GDM1 (cell line): ENCODE measurements around the gene ADNP.

Experiments
- DNase-seq: peaks from one replicate; lab custom pipeline; 2025; lab: John Stamatoyannopoulos, UW

The ADNP gene

DNA sequence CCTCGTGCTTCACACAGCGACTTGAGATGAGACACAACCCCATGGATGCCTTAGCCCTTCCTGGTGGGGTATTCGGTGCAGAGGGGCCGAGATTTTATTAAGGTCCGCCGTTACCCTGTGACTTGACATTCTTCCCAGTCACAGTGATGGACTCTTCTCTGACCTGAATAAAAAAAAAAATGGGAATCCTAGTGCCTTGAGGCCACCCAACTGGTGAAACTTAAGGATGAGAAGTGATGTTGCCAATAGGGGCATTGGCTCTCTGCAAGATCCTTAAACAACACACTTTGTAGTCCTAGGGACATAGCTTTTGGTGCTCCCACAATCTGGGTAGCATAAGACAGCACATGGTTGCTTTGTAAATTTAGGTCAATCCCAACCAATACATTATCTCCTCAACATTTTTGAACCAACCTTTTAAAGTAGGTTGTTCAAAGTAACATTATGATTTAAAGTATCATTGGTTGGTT lies 814 bp upstream of the ADNP start:
- DNase-seq, result no peak

DNA sequence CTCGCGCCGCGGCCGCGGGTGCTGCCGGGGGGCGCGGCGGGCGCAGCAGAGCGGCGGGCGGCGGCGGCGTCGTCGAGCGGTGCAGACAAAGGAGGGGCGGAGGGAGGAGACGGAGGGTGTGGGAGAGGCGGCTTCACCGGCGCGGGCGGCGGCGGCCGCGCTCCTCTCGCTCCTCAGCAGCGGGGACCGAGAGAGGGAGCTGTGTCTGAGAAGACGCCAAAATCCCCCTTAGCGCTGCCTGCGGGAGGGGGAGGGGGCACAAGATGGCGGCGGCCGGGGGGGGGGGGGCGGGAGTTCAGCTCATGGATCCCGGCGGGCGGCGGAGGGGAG lies 296 bp downstream of the ADNP start:
- DNase-seq, result no peak

DNA sequence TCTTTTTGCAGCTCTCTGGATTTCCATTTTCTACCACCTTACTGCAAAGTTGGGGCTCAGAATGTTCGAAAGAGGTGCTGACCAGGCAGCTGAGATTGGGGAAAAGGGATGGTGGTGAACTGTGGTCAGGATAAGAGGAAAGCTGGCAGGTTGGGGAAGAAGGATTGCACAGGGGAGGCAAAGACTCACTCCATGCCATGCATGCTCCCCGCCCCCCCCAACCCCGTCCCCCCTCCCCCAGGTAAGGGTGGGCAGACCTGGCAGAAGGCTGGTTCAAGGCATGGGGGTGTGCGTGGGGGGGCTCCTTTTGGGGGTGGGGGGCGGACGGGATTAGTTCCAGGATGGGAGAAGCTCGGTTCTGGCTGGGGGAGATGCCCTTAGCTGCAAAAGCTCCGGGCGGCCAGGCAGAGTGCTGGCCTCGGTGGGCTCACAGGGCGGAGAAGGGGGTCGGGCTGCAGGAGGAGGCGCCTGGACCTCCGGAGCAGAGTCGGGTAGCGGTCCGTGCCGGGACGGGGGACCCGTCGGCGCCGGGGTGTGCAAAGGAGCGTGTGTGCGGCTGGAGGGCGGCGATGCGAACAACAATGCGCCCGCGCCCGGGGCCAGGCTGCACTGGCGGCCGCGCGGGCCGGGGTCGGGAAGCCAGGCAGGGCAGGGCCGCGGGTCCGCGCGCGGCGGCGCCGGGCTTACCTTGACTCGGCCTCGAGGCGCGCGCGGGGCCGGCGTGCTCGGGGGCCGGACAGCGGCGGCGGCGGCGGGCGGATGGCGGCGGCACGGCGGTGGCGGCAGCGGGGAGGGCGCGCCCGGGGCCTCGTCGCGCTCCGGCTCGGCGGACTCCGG lies 880 bp downstream of the ADNP start:
- DNase-seq, result no peak

DNA sequence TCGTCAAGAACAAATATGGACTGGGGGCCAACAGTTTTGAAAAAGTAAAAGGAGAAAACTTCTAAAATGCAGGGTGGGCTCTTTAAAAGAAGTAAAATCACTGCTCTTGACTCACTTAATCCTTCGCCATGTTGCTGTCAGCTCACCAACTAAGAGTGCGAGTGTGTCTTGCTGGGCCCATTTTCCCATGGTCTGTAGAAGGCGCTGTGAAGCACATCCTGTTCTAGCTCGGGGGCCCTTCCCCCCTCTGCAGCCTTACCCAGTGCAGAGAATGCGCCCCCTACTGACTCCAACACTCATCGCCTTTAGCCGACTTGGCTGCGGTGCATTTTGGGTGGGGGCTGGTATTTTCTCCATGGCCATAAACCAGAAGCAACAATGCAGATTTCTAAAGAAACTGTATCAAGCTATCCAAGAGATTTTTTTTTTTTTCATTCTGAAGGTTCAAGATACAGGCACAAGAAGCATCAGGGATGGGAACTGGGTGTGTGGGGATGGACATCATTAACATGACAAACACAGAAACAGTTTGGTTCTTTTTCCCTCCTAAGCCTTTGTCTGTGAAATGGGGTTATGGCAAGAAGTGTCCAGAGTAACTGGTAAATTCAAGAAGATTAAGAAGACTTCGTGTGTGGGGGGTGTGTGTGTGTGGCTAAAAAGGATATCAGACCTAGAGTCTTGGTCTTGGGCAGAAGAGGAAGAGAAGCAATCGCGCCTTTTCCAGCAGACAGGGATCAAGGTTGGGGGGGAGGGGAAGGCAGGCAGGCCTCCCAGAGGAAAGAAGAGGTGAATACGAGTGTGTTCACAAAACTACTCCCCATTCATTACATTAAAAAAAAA lies 1.7 kb downstream of the ADNP start:
- peak; percentile 91 for DNase-seq

DNA sequence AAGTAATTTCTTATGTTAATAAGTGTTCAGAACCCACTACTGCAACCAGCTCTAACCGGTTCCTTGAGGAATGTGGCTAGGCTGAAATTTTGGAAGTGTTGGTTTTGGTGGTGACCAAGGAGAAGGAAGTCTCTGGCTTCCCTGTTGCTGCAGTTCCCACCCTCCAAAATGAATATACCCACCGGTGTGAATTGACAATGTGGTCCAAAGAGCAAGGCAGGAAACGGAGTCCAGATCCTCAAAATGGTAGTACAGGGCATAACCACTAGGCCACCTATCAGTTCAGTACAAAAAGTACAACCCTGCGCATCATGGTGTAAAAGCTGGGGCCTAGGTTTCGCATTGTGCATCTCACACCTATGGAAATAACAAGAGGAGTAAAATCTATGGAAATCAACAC lies 2.8 kb downstream of the ADNP start:
- no peak for DNase-seq

DNA sequence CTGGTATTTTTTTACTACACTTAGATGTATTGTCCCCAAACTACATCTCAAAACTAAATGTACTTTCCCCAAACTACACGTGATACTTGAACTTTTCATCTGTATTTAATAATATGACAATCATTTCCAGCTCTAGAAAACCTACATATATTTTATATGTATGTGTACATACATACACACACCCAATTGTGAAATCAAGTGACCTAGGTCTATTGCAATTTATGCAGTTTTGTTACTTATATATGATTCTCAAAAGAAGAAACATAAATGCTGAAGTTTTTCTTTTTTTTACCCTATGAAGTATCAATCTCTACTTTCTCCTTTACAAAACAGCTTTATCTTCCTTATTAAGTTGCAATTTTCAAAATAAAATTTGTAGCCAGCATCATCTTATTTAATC lies 4.7 kb downstream of the ADNP start:
- no peak for DNase-seq

DNA sequence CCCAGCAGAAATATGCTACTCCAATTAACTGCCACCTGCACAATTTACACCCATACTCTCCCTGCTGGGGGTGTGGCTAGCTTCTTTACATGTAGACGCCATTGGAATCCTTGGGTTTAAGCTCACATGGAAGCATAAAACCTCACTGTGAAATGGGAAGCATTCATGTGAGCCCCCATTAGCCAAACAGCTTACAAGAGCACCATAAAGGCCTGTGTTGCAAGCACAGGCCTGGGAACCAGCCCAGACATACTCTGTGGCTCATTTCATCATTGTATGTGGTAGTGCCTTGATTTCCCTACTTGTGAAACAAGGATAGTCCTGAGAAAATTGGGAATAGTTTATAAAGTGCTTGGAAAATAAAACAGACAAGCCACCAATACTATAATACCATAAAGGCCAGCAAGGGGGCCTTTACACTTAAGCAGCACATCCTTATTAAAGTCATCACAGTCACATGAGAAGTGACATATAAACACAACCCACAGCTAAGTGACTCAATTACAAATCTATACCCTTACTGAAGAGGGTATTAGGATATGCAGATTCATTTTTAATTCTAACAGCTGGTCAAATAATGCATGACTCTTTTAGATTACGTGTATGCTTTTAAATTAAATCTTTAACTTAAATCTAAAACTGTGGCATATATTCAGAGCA lies 6.8 kb downstream of the ADNP start:
- DNase-seq, result no peak

DNA sequence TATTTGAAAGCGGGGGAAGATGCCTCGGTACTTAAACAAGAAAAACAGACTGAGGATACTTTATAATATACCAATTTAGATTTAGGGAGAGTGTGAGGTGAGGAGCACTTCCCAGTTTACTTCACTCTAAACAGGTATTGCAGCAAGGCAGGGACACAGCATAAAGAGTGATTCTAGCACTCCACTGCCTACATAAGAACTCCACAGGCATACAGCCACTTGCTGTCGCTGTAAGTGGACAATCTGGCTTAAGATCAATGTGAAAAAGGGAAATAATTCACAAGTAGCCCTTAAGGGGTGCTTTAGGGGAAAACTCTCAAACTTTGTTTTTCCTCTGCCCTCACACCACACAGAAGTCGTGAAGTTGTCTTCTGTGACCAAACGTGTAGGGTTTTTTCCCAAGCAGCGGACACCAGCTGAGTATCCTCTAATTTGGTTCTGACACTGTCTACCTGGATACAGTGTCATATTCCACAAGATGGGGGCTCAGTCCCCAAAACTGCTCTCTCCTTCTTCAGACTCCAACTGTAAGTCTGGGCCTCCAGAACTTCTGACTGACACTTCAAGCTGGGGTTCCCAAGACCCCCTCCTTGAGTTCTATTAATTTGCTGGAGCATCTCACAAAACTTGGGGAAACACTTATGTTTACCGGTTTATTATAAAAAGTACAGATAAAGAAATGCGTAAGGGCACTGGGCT lies 9.3 kb downstream of the ADNP start:
- no peak for DNase-seq

DNA sequence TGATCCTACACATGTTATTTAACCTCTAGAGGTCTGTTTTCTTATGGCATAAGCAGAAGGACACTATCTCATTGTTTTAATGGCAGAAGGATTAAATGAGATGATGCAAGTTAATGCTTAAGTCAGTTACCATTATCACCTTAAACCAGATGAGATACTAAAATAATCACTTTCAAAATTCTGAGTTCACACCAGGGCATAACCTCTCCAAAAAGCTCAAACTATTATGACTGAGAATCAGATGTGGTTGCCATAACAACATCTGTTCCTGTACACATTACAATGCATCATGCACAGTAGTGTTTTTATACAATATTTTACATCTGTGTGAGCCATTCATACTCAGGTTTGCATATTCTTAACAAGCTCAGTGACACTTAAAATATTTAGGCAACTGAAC lies 10.2 kb downstream of the ADNP start:
- no peak for DNase-seq

DNA sequence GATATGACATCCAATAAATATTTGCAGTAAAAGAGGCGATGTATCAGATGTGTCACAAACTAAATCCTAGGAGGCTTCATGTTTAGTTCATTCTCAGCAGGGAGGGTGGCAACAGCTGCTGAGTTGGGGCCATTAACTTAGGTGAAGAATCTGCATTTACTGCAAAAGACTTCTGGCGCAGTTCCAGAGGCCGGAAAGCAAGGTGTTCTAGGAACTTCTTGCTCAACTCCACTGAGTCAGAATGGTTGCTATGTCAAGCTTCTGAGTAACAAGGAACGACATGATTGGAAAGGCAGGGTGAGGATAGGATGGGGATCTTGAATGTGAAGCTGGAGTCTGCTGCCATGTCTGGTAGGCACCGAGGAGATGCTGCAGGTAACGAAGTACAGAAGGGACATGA lies 11.7 kb downstream of the ADNP start:
- DNase-seq, result no peak

DNA sequence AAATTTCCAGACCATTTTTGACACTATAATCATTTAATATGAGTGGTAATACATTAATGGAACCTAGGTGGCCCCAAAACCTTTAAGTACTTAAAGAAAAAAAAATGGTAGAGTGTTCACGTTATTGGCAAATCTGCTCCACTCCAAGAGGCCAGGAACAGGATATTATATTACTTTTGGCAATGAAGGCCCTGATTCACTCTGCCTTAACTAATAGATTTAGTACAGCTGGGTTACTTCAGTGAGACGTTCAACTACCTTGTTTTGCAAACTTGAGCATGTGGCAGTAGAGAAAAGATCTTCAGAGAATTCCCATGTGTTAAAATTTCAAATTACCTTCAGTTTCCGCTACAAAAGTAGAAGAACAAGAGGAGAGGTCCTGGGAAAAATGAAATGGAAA lies 12.8 kb downstream of the ADNP start:
- DNase-seq, result no peak

DNA sequence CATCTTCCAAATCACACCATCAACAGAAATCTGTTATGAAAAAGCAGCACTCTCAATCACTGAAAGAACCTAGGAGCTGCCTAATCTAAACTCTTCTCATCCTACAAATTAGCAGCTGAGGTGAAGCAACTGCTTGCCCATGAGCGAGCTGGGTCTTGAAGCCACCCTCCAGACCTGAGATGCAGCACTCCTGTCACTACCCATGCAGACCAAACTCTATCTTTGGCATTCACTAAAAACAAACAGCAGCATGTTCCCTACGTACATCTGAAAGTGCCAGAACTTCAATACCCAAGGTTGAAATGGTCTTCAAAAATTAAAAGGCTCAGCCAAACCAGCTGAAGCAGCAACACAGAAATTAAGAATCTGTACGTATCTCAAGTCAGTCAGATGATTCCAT lies 14.3 kb downstream of the ADNP start:
- no peak for DNase-seq

DNA sequence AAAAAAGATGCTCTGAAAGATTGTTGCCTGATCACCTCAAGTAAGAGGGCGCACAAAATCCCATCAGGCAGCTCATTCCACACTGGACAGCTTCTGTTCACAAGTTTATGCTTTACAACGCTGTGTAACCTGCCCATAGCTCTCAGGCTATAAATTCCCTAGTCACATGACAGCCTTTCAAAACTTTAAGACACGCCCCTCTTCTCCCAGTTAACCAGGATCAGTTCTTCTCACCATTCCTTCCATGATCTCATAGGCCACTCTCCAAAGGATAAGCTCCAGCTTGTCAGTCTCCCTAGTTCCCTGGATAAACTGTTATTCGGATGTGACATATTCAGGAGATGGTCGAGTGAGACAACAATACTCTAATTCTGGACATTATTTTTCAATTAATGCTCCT lies 15.0 kb downstream of the ADNP start:
- DNase-seq, result no peak

DNA sequence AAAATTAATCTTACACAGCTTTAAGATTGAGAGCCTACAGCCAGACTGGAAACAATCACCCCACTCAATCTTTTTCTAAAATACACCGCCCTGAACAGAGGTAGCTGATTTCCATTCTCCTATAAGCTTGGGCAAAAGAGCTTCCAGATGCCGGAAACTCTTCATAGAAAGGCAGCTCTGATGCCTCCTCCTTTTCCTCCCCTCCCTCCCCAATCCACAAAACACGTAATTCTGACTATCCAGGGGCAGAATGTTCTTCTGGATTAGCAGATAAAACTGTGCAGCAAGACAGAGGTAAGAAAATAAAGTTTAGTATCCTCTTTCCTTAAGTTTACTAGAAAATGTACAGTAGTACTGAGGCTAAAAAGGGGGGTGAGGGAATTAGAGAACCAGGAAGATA lies 15.8 kb downstream of the ADNP start:
- DNase-seq, result no peak

DNA sequence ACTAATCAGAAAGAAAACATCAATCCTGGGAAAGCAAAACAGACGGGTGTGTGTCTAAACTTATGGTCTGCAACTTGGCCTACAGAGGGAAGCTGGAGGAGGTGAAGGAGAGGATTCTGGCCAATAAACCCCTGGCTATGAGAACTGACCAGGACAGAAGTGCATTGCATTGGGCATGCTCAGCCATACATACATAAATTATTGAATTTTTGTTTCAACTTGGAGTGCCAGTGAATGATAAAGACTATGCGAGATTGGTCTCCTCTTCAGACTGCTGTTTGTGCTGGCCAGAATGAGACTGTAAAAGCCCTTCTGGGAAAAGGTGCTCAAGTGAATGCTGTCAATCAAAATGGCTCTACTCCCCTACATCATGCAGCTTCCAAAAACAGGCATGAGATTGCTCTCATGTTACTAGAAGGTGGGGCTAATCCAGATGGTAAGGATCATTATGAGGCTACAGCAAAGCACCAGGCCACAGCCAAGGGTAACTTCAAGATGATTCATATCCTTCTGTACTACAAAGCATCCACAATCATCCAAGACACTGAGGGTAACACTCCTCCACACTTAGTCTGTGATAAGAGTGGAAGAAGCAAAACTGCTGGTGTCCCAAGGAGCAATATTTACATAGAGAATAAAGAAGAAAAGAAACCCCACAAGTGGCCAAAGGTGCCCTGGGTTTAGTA lies 17.4 kb downstream of the ADNP start:
- no peak for DNase-seq

DNA sequence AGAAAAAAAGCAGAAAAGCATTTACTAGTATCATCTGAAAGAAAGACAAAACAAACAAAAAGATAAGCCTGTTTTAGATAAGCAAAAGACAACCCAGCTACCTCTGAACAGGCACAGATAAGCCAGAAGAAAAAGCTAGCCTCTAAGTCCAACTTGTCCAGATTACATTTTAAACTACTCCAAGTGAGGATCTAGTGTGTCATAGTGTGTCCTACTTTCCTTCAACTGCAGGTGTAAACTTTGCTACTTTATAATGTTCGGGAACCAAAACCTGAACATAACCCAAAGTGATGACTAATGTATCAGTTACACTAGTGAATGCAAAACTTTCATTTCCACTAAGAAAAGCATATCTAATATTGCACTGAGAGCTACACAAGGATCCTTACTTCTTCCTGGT lies 19.5 kb downstream of the ADNP start:
- DNase-seq, result no peak

DNA sequence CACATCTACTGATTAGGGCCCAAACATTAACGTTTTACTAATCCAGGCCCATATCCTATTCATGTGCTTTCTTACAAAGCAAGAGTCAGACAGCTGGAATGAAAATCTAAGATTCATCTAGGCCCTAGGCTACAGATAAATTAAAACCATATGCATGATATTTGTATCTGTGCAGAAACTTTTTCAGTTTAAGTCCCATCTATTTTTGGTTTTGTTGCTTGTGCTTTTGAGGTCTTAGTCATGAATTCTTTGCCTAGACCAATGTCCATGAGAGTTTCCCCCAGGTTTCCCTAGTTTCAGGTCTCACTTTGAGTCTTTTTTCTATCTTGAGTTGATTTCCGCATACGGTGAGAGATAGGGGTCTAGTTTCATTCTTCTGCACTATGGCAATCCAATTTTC lies 20.2 kb downstream of the ADNP start:
- no peak for DNase-seq

DNA sequence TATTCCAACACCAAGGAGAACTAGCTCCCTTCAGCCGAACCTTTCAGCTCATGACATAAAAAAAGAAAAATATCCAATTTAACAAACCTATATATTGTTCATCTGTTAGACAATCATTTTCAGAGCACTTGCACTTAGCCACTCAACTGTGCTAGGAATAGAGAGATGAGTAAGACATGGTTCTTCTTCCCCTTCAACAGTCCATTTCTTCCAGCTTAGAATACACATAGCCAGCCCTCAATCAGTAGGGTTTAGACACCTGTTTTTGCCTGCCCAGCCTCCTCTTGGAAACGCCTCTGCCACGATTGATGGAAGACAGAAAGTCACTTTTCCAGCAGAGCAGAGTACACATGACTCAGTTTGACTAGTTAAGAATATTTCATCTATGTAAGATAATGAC lies 21.8 kb downstream of the ADNP start:
- DNase-seq, result no peak

DNA sequence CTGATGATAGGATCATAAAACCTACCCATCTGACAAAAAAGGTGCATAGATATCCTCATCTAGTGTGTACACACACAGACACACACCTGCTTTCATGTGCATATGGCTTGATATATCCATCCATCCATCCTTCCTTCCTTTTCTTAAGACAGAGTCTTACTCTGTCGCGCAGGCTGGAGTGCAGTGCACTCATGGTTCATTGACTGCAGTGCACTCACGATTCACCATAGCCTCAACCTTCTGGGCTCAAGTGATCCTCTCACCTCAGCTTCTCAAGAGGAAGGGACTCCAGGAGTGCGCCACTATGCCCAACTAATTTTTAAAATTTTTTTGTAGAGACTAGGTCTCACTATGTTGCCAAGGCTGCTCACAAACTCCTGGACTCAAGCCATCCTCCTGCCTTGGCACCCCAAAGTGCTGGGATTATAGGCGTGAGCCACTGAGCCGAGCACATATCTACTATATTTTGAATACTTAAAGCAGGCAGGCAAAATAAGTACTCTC lies 27.1 kb downstream of the ADNP start:
- no peak for DNase-seq

DNA sequence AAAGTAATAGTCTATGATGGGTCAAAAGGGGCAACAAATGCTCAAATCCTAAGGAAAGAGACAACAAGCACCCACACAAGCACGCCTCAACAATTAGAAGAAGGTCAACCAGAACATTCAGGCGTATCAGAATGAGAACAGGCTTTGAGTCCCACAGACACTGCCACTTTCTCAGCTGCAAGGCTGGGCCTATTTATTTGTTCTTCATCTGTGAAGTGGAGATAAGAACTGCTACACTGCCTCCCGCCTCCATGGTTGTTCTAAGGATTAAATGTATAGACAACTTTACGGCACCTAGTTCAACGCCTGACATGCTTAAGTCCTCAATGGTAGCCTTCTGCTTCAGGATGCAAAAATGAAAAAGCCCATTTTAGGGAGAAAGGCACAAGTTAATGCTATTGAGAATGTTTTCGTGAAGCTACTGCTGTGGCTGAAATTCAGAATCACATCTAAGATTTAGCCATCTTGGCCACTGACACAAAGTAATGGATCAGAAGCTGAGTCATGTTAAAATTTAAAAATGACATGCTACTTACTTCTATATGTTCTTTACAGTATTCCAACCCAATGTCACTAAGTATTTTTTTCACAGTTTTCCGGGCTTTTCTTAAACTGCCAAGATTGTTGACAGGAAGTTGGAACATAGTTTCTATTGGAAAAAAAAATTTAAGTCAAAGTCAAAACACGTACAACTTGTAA lies 27.7 kb downstream of the ADNP start:
- no peak for DNase-seq

DNA sequence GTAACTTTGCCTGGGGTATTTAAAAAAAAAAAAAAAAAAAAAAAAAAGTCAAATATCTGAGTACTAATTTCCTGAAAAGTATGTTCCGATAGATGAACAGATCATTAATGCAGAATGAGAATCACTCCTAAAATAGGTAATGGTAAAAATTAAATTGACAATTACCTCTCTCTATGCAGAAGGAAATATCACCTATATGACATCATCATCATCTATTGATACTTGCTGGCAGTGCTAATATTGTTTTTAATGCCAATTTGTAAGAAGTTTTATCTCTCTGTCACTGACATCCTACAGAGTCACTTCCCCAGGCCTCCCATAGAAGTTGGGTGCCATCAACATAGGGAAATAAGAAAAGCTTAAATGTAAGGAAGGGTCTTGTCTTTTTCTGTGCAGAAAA lies 29.9 kb downstream of the ADNP start:
- DNase-seq, result no peak
